HepG2 (cell line): ENCODE data around the gene HIVEP2. TPM values are rescaled to one million over a fixed set of nuclear protein-coding genes. Genes with fewer than 3 reads are reported as not detected.

Experiments
- CTCF ChIP-seq: sonication (generic); formaldehyde crosslinking; IDR thresholded peaks from 2 replicates; pipeline ENCODE4 v1.5.0; 2020; ENCODE audit warnings: mild to moderate bottlenecking, missing genetic modification reagents, moderate library complexity
- GABPA ChIP-seq, 2 experiments: IDR thresholded peaks; 2 replicates each; pipeline ENCODE4 v1.6.1; 2011 to 2016; ENCODE audit warnings: low read depth in 2 of 2, low read length in 1 of 2, missing biosample characterization in 1 of 2, missing genetic modification characterization in 1 of 2
- GATAD2A ChIP-seq: IDR thresholded peaks from 2 replicates; pipeline ENCODE4 v1.6.1; 2016
- HHEX ChIP-seq: IDR thresholded peaks from 2 replicates; pipeline ENCODE4 v1.6.1; 2016; ENCODE audit warnings: control low read depth
- RCOR2 ChIP-seq: IDR thresholded peaks from 2 replicates; pipeline ENCODE4 v1.6.1; 2016; ENCODE audit warnings: missing biosample characterization, missing genetic modification reagents
- SMAD3 ChIP-seq: sonication (generic); formaldehyde crosslinking; IDR thresholded peaks from 2 replicates; pipeline ENCODE4 v1.4.0; 2020; ENCODE audit warnings: missing genetic modification reagents
- ZBED4 ChIP-seq: sonication (generic); formaldehyde crosslinking; IDR thresholded peaks from 2 replicates; pipeline ENCODE4 v1.4.0; 2020; ENCODE audit warnings: missing genetic modification reagents, borderline replicate concordance
- ZMYM4 ChIP-seq: sonication (generic); formaldehyde crosslinking; IDR thresholded peaks from 2 replicates; pipeline ENCODE4 v1.8.1; 2023; ENCODE audit warnings: mild to moderate bottlenecking, missing genetic modification reagents
- ZNF607 ChIP-seq: sonication (generic); formaldehyde crosslinking; IDR thresholded peaks from 2 replicates; pipeline ENCODE4 v1.5.1; 2020; ENCODE audit warnings: missing genetic modification reagents, mild to moderate bottlenecking, borderline replicate concordance
- polyA plus RNA-seq, 8 experiments: library from polyadenylated mRNA; depleted of rRNA in 3 of 8; stranded (reverse) in 7 of 8; unstranded in 1 of 8; fragments of >200 nt; fragmentation: Illumina TruSeq in 4 of 8; extraction: Trizol in 4 of 8; gene quantifications; 2 replicates each; pipeline versions ENCODE4 v1.2.1 to v1.2.3, GENCODE V29; 2011 to 2016; ENCODE audit warnings: low read depth in 4 of 8, missing spikeins in 1 of 8, mixed read lengths in 1 of 8; ENCODE audit not compliant: insufficient read depth in 1 of 8
- total RNA-seq, 5 experiments: library from RNA; depleted of rRNA; stranded (reverse); fragments of >200 nt; fragmentation: Illumina TruSeq; extraction: Trizol; gene quantifications; 2 replicates each; pipeline ENCODE4 v1.2.3, GENCODE V29; 2016; ENCODE audit warnings: low read depth in 1 of 5
- TF ChIP-seq, protein P1 (sequence below): sonication (generic); formaldehyde crosslinking; conservative IDR thresholded peaks from 2 replicates; pipeline ENCODE4 v1.4.0; 2020; ENCODE audit warnings: missing genetic modification reagents

HIVEP2 gene
- total and polyA plus RNA-seq, 2 of the 13 experiments (the other 11 are each of a cell fraction or from before 2014, with no cell fraction given) = 3.4 to 12.9 TPM

GRCh38 chr6:142822842-142823241 lies 122.1 kb downstream of the HIVEP2 start (continued):
- TF ChIP-seq ZMYM4 (CRISPR knock-in tag) (peak; percentile 63), RCOR2 (CRISPR knock-in tag) (no peak), GABPA (IDR thresholded peaks at IDR 0.05; ENCODE audit: low read depth, low read length) (no peak), GABPA (CRISPR knock-in tag; IDR thresholded peaks at IDR 0.05; ENCODE audit: low read depth) (no peak), SMAD3 (CRISPR knock-in tag) (no peak), CTCF (peak; percentile 57), HHEX (CRISPR knock-in tag) (no peak), GATAD2A (CRISPR knock-in tag) (no peak), ZNF607 (CRISPR knock-in tag) (no peak), ZBED4 (CRISPR knock-in tag) (no peak)
- TF ChIP-seq, protein P1, sequence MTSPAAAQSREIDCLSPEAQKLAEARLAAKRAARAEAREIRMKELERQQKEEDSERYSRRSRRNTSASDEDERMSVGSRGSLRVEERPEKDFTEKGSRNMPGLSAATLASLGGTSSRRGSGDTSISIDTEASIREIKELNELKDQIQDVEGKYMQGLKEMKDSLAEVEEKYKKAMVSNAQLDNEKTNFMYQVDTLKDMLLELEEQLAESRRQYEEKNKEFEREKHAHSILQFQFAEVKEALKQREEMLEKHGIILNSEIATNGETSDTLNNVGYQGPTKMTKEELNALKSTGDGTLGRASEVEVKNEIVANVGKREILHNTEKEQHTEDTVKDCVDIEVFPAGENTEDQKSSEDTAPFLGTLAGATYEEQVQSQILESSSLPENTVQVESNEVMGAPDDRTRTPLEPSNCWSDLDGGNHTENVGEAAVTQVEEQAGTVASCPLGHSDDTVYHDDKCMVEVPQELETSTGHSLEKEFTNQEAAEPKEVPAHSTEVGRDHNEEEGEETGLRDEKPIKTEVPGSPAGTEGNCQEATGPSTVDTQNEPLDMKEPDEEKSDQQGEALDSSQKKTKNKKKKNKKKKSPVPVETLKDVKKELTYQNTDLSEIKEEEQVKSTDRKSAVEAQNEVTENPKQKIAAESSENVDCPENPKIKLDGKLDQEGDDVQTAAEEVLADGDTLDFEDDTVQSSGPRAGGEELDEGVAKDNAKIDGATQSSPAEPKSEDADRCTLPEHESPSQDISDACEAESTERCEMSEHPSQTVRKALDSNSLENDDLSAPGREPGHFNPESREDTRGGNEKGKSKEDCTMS (CRISPR knock-in tag) = no peak
